HG03571 (cell line): ENCODE results near the gene HDAC5.
"Not testable (repeated sequence)": the region's sequence is repeated elsewhere in the genome, so short reads cannot be mapped to it uniquely, and the experiment has no call there.

Experiments used
- ATAC-seq: cut with Tn5 transposase; IDR thresholded peaks from one replicate; pipeline ENCODE4 v1.9.1; 2021; ENCODE audit not compliant: unreplicated experiment

The HDAC5 gene

GRCh38 chr17:44133918-44134476 is 10.6 kb upstream of the HDAC5 start:
- ATAC-seq: no peak

- ATAC-seq: no peak
Observed at GRCh38 chr17:44132275-44132821, 8.9 kb upstream of the HDAC5 start.

GRCh38 chr17:44131372-44131771 is 7.9 kb upstream of the HDAC5 start:
- ATAC-seq: not testable (repeated sequence)

- ATAC-seq: no peak
Observed at GRCh38 chr17:44130693-44131349, 7.4 kb upstream of the HDAC5 start.

GRCh38 chr17:44128383-44128782 is 4.9 kb upstream of the HDAC5 start:
- no peak for ATAC-seq

- ATAC-seq: no peak
Observed at GRCh38 chr17:44124118-44124438, 637 bp upstream of the HDAC5 start.

GRCh38 chr17:44122816-44123355 is 555 bp downstream of the HDAC5 start:
- ATAC-seq: peak; percentile 20

- no peak for ATAC-seq
Observed at GRCh38 chr17:44121997-44122815, 1.2 kb downstream of the HDAC5 start.

GRCh38 chr17:44120851-44121605 is 2.4 kb downstream of the HDAC5 start:
- no peak for ATAC-seq

- ATAC-seq: not testable (repeated sequence)
Observed at GRCh38 chr17:44120281-44120680, 3.2 kb downstream of the HDAC5 start.

GRCh38 chr17:44119798-44120197 is 3.6 kb downstream of the HDAC5 start:
- ATAC-seq: no peak

GRCh38 chr17:44119062-44119461 is 4.4 kb downstream of the HDAC5 start:
- ATAC-seq: no peak

GRCh38 chr17:44118427-44119050 is 4.9 kb downstream of the HDAC5 start:
- ATAC-seq: no peak

- ATAC-seq: no peak
Observed at GRCh38 chr17:44117351-44117750, 6.1 kb downstream of the HDAC5 start.

- ATAC-seq: no peak
Observed at GRCh38 chr17:44115585-44116415, 7.6 kb downstream of the HDAC5 start.

GRCh38 chr17:44113868-44114840 is 9.3 kb downstream of the HDAC5 start:
- no peak for ATAC-seq

GRCh38 chr17:44113382-44113781 is 10.1 kb downstream of the HDAC5 start:
- no peak for ATAC-seq
